Right lobe of liver (tissue), 6 donors: ENCODE results near the gene SOWAHB. TPM values are rescaled to one million over a fixed set of nuclear protein-coding genes. Genes with fewer than 3 reads are reported as not detected.

ENCODE experiments used
- ATAC-seq, 4 donors: fragments of 200-7000 bp; cut with Tn5 transposase; one replicate each; pipeline ENCODE4 v1.9.1; 2020; ENCODE audit warnings: mild to moderate bottlenecking in 4 of 4, moderate library complexity in 4 of 4
- DNase-seq, 3 donors: peaks; one replicate each; pipeline ENCODE4 v3.0.0-alpha.2; 2020
- H3K27ac ChIP-seq, 3 donors: fragments of 200-600 bp; one replicate each; pipeline ENCODE4 v1.8.0; 2022
- H3K27me3 ChIP-seq, 2 donors: fragments of 200-600 bp; one replicate each; pipeline ENCODE4 v1.8.0; 2022
- H3K36me3 ChIP-seq, 4 donors: fragments of 200-600 bp; sonication (generic) in 1 of 4; one replicate each; pipeline versions ENCODE4 v1.5.1 to v1.8.0; 2017 to 2022; ENCODE audit warnings: control low read depth in 1 of 4
- H3K4me1 ChIP-seq, 4 donors: fragments of 200-600 bp; sonication (generic) in 1 of 4; one replicate each; pipeline versions ENCODE4 v1.5.1 to v1.8.0; 2017 to 2022; ENCODE audit warnings: control low read depth in 1 of 4
- H3K4me3 ChIP-seq, 3 donors: fragments of 200-600 bp; one replicate each; pipeline ENCODE4 v1.8.0; 2022
- H3K9me3 ChIP-seq, 4 donors: fragments of 200-600 bp; sonication (generic) in 1 of 4; one replicate each; pipeline versions ENCODE4 v1.5.1 to v1.8.0; 2017 to 2022; ENCODE audit warnings: control low read depth in 1 of 4
- POLR2A ChIP-seq: fragments of 450-650 bp; IDR thresholded peaks from one replicate; pipeline ENCODE4 v1.6.1; 2017; ENCODE audit warnings: antibody characterized with exemption, mild to moderate bottlenecking
- WGBS: methylation state at CpG from one replicate; pipeline ENCODE4 v1.1.6; 2018; ENCODE audit warnings: low coverage, low lambda C conversion rate; ENCODE audit not compliant: insufficient coverage; ENCODE audit errors: missing lambda C conversion rate; 5-methylcytosine and 5-hydroxymethylcytosine counted together
- intact Hi-C, 2 donors: fragments of 100-400 bp; cut with DNase I; formaldehyde crosslinking; loops; one replicate each; pipeline versions ENCODE4 v1.11.2 to v1.14.1; 2022
- total RNA-seq, 6 experiments: library from RNA; depleted of rRNA in 2 of 6; stranded (reverse); fragments of >200 nt in 2 of 6; fragmentation: NEBNext Ultra II Directional in 3 of 6; extraction: Animal tissue kit (Norgen Biotek cat#: 25700) in 3 of 6; gene quantifications; one replicate each; pipeline versions ENCODE4 v1.1.0 to v1.2.4, GENCODE V29; 2016 to 2023
- TF ChIP-seq, protein P1 (sequence below), 4 donors: fragments of 200-600 bp in 3 of 4; fragments of 450-650 bp in 1 of 4; IDR thresholded peaks; one replicate each; pipeline versions ENCODE4 v1.5.1 to v1.8.0; 2016 to 2022; ENCODE audit warnings: antibody characterized with exemption in 4 of 4, mild to moderate bottlenecking in 2 of 4
- donor health status: DM: no; HTN: yes; CAD: no.
- donor health status: DM: no; HTN: no; CAD: no.
- donor health status: DM: no; HTN: no; CAD: no.
- donor health status: DM: no; HTN: yes; CAD: no.
- donor health status: DM: no; HTN: yes; CAD: no.

SOWAHB gene
- total RNA-seq, 6 experiments from 2014 or later: 5.1 to 17.3 (median 15.2) TPM

DNA sequence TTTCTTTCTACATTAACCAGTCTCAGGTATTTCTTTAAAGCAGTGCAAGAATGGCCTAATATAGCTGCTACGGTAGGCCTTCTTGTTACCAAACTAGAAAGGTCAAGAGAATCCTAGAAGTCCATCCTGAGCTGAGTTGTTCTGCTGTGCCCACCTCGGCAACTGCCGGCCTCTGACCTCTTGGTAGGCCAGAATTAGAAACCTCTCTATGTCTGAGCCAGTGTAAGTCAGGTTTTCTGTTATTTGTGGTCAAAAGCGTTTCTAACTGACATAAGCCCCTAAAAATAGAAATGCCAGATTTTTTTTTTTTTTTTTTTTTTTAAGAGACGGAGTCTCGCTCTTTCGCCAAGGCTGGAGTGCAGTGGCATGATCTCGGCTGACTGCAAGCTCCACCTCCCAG, 43.1 kb downstream of the SOWAHB start:
- DNase-seq (no peak), ATAC-seq (no peak)
- intact Hi-C loops: no loop called here
- no peaks in the 10 kb centered on the region for H3K27me3 ChIP-seq
- H3K9me3 ChIP-seq: no peaks in the 10 kb centered on the region
- H3K4me1 ChIP-seq: peaks cover 0 to 20% (median 15%) of the 10 kb centered on the region in 4 donors
- TF ChIP-seq, protein P1, sequence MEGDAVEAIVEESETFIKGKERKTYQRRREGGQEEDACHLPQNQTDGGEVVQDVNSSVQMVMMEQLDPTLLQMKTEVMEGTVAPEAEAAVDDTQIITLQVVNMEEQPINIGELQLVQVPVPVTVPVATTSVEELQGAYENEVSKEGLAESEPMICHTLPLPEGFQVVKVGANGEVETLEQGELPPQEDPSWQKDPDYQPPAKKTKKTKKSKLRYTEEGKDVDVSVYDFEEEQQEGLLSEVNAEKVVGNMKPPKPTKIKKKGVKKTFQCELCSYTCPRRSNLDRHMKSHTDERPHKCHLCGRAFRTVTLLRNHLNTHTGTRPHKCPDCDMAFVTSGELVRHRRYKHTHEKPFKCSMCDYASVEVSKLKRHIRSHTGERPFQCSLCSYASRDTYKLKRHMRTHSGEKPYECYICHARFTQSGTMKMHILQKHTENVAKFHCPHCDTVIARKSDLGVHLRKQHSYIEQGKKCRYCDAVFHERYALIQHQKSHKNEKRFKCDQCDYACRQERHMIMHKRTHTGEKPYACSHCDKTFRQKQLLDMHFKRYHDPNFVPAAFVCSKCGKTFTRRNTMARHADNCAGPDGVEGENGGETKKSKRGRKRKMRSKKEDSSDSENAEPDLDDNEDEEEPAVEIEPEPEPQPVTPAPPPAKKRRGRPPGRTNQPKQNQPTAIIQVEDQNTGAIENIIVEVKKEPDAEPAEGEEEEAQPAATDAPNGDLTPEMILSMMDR (IDR thresholded peaks at IDR 0.05): no peak
- TF ChIP-seq POLR2A: no peak
- H3K27ac ChIP-seq: no peak overlapping the region
- WGBS: 89% methylated on average over 8 of the region's 8 CpGs
- H3K4me3 ChIP-seq: no peak overlapping the region
- no peaks in the 10 kb centered on the region for H3K36me3 ChIP-seq

GRCh38 chr4:76851375-76851774, 46.6 kb downstream of the SOWAHB start:
- Histone ChIP-seq H3K9me3 (no peaks in the 10 kb centered on the region), H3K27ac (no peak overlapping the region), H3K4me3 (no peak overlapping the region), H3K4me1 (peaks cover 0 to 13% (median 8%) of the 10 kb centered on the region in 4 donors), H3K27me3 (no peaks in the 10 kb centered on the region), H3K36me3 (no peaks in the 10 kb centered on the region)
- intact Hi-C loops: no loop called here
- DNase-seq (no peak), ATAC-seq (no peak)
- TF ChIP-seq, protein P1 (IDR thresholded peaks at IDR 0.05): no peak
- 61% methylated on average over 2 of the region's 2 CpGs for WGBS

- Histone ChIP-seq H3K9me3 (no peaks in the 10 kb centered on the region), H3K27me3 (no peaks in the 10 kb centered on the region), H3K27ac (no peak overlapping the region), H3K36me3 (no peaks in the 10 kb centered on the region), H3K4me3 (no peak overlapping the region), H3K4me1 (peaks cover 0 to 4% (median 0%) of the 10 kb centered on the region in 4 donors)
- DNase-seq (no peak), ATAC-seq (peak; percentile 27 to 96 (median 82))
- intact Hi-C loops: no loop called here
- 20% methylated on average over 4 of the region's 4 CpGs for WGBS
- TF ChIP-seq, protein P1 (IDR thresholded peaks at IDR 0.05): no peak
- no peak for TF ChIP-seq POLR2A
Measured at GRCh38 chr4:76850010-76850441, 47.9 kb downstream of the SOWAHB start.

Other genes with a start within 250 kb of the SOWAHB start
- gene SEPTIN11, start 51.6 kb upstream of the SOWAHB start, total RNA-seq: 100 to 1,000 TPM in 1 of 6 experiments, 10 to 100 TPM in 5; 33.4 to 116 (median 41.8) TPM
- gene CCNI, start 177.8 kb upstream of the SOWAHB start, total RNA-seq: 10 to 100 TPM; 54.3 to 87.7 (median 68.6) TPM